HG03066 (cell line): ENCODE data around the gene PPFIA2.
A peak's percentile ranks its signal among the peaks of the same experiment; 100 is the strongest.
"Not testable (repeated sequence)": the region's sequence is repeated elsewhere in the genome, so short reads cannot be mapped to it uniquely, and the experiment has no call there.

Source experiments
- ATAC-seq: cut with Tn5 transposase; IDR thresholded peaks from one replicate; pipeline ENCODE4 v1.9.1; 2021; ENCODE audit warnings: low read depth; ENCODE audit not compliant: unreplicated experiment

The PPFIA2 gene

GRCh38 chr12:81679614-81680013, 79.5 kb downstream of the PPFIA2 start:
- no peak for ATAC-seq

GRCh38 chr12:81670759-81671158, 88.4 kb downstream of the PPFIA2 start:
- ATAC-seq: no peak

- peak; percentile 80 for ATAC-seq
Observed at GRCh38 chr12:81668475-81668874, 90.7 kb downstream of the PPFIA2 start.

GRCh38 chr12:81659310-81659709, 99.8 kb downstream of the PPFIA2 start:
- not testable (repeated sequence) for ATAC-seq

- peak; percentile 62 for ATAC-seq
Observed at GRCh38 chr12:81644503-81644902, 114.6 kb downstream of the PPFIA2 start.

GRCh38 chr12:81639196-81639595, 120.0 kb downstream of the PPFIA2 start:
- ATAC-seq: no peak

- ATAC-seq: no peak
Observed at GRCh38 chr12:81633127-81633526, 126.0 kb downstream of the PPFIA2 start.

- ATAC-seq: no peak
Observed at GRCh38 chr12:81627336-81628189, 131.6 kb downstream of the PPFIA2 start.

- no peak for ATAC-seq
Observed at GRCh38 chr12:81626406-81626805, 132.7 kb downstream of the PPFIA2 start.

- ATAC-seq: no peak
Observed at GRCh38 chr12:81617915-81618314, 141.2 kb downstream of the PPFIA2 start.

- ATAC-seq: no peak
Observed at GRCh38 chr12:81615026-81615588, 144.0 kb downstream of the PPFIA2 start.

- ATAC-seq: no peak
Observed at GRCh38 chr12:81610955-81611889, 147.9 kb downstream of the PPFIA2 start.

GRCh38 chr12:81597928-81598604, 161.1 kb downstream of the PPFIA2 start:
- peak; percentile 60 for ATAC-seq

GRCh38 chr12:81596558-81596957, 162.6 kb downstream of the PPFIA2 start:
- no peak for ATAC-seq

GRCh38 chr12:81591256-81591655, 167.9 kb downstream of the PPFIA2 start:
- ATAC-seq: no peak

GRCh38 chr12:81590703-81591102, 168.4 kb downstream of the PPFIA2 start:
- ATAC-seq: not testable (repeated sequence)

GRCh38 chr12:81588235-81589008, 170.7 kb downstream of the PPFIA2 start:
- no peak for ATAC-seq

- ATAC-seq: no peak
Observed at GRCh38 chr12:81585787-81586186, 173.4 kb downstream of the PPFIA2 start.

GRCh38 chr12:81573228-81573627, 185.9 kb downstream of the PPFIA2 start:
- ATAC-seq: no peak

- no peak for ATAC-seq
Observed at GRCh38 chr12:81572411-81572810, 186.7 kb downstream of the PPFIA2 start.
